ENCODE data around the gene TMA16.

GRCh38 chr4:163534056-163534455 is 39.6 kb downstream of the TMA16 start:
- TF ChIP-seq, protein P1, sequence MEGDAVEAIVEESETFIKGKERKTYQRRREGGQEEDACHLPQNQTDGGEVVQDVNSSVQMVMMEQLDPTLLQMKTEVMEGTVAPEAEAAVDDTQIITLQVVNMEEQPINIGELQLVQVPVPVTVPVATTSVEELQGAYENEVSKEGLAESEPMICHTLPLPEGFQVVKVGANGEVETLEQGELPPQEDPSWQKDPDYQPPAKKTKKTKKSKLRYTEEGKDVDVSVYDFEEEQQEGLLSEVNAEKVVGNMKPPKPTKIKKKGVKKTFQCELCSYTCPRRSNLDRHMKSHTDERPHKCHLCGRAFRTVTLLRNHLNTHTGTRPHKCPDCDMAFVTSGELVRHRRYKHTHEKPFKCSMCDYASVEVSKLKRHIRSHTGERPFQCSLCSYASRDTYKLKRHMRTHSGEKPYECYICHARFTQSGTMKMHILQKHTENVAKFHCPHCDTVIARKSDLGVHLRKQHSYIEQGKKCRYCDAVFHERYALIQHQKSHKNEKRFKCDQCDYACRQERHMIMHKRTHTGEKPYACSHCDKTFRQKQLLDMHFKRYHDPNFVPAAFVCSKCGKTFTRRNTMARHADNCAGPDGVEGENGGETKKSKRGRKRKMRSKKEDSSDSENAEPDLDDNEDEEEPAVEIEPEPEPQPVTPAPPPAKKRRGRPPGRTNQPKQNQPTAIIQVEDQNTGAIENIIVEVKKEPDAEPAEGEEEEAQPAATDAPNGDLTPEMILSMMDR (conservative IDR thresholded peaks at IDR 0.05; ENCODE audit: low read depth, low read length) = no peak
- TF ChIP-seq EZH2 (IDR thresholded peaks at IDR 0.05; ENCODE audit: low read length, unreplicated experiment) (no peak), EZH2phosphoT487 (IDR thresholded peaks at IDR 0.05; ENCODE audit: borderline replicate concordance, low read length) (no peak)

Measured in PC-3 (cell line).